Esophagus muscularis mucosa (tissue), 4 donors: ENCODE results near the gene GRIP1. TPM values are rescaled to one million over a fixed set of nuclear protein-coding genes. Genes with fewer than 3 reads are reported as not detected.

Experiments
- DNase-seq: peaks from one replicate; pipeline ENCODE4 v3.0.0-alpha.2; 2017; ENCODE audit errors: extremely low spot score
- H3K27ac ChIP-seq, 4 donors: fragments of 200-600 bp; sonication (generic); replicated peaks in 1 of 4; 1 replicate in 3 of 4; 2 replicates in 1 of 4; pipeline ENCODE4 v1.5.1; 2016 to 2019; ENCODE audit warnings: mild to moderate bottlenecking in 1 of 4
- H3K27me3 ChIP-seq, 4 donors: fragments of 200-600 bp; sonication (generic); one replicate each; pipeline versions ENCODE4 v1.5.1 to v1.6.0; 2016 to 2019
- H3K36me3 ChIP-seq, 4 donors: fragments of 200-600 bp; sonication (generic); one replicate each; pipeline ENCODE4 v1.5.1; 2016 to 2019
- H3K4me1 ChIP-seq, 4 donors: fragments of 200-600 bp; sonication (generic); one replicate each; pipeline ENCODE4 v1.5.1; 2016 to 2019
- H3K4me3 ChIP-seq, 4 donors: fragments of 200-600 bp; sonication (generic); 1 replicate in 2 of 4; 2 replicates in 2 of 4; pipeline ENCODE4 v1.5.1; 2016 to 2019; ENCODE audit warnings: mild to moderate bottlenecking in 4 of 4, moderate library complexity in 1 of 4
- H3K9me3 ChIP-seq, 4 donors: fragments of 200-600 bp; sonication (generic); 1 replicate in 3 of 4; 2 replicates in 1 of 4; pipeline ENCODE4 v1.5.1; 2016 to 2019
- EP300 ChIP-seq: sonication (generic); formaldehyde crosslinking; IDR thresholded peaks from one replicate; pipeline ENCODE4 v1.6.1; 2017; ENCODE audit warnings: antibody characterized with exemption
- POLR2A ChIP-seq: fragments of 450-650 bp; IDR thresholded peaks from one replicate; pipeline ENCODE4 v1.6.1; 2017; ENCODE audit warnings: antibody characterized with exemption, moderate library complexity, mild to moderate bottlenecking, low read depth
- POLR2AphosphoS5 ChIP-seq, 2 donors: sonication (generic); formaldehyde crosslinking; IDR thresholded peaks; one replicate each; pipeline ENCODE4 v1.6.1; 2017; ENCODE audit warnings: antibody characterized with exemption in 2 of 2
- WGBS: methylation state at CpG from one replicate; pipeline ENCODE4 v1.1.5; 2018; 5-methylcytosine and 5-hydroxymethylcytosine counted together
- intact Hi-C: fragments of 100-400 bp; cut with DNase I; formaldehyde crosslinking; loops from one replicate; pipeline ENCODE4 v1.15.1; 2023
- total RNA-seq, 4 donors: library from RNA; depleted of rRNA; stranded (reverse); fragments of >200 nt; gene quantifications; one replicate each; pipeline versions ENCODE4 v1.1.0 to v1.2.1, GENCODE V29; 2016
- TF ChIP-seq, protein P1 (sequence below), 3 experiments: fragments of 200-600 bp in 2 of 3; fragments of 450-650 bp in 1 of 3; sonication (generic) in 2 of 3; IDR thresholded peaks; one replicate each; pipeline ENCODE4 v1.5.1; 2017 to 2019; ENCODE audit warnings: antibody characterized with exemption in 3 of 3, mild to moderate bottlenecking in 2 of 3, moderate library complexity in 1 of 3

Gene GRIP1
- total RNA-seq, 4 donors from 2014 or later, result 12.5 to 15.2 (median 13.6) TPM

- no peaks in the 10 kb centered on the region for H3K9me3 ChIP-seq
- intact Hi-C loops, result no loop called here
- H3K4me3 ChIP-seq, result no peak overlapping the region
- peaks cover 0 to 5% (median 0%) of the 10 kb centered on the region in 4 donors for H3K4me1 ChIP-seq
- H3K27me3 ChIP-seq, result no peaks in the 10 kb centered on the region
- TF ChIP-seq, protein P1, sequence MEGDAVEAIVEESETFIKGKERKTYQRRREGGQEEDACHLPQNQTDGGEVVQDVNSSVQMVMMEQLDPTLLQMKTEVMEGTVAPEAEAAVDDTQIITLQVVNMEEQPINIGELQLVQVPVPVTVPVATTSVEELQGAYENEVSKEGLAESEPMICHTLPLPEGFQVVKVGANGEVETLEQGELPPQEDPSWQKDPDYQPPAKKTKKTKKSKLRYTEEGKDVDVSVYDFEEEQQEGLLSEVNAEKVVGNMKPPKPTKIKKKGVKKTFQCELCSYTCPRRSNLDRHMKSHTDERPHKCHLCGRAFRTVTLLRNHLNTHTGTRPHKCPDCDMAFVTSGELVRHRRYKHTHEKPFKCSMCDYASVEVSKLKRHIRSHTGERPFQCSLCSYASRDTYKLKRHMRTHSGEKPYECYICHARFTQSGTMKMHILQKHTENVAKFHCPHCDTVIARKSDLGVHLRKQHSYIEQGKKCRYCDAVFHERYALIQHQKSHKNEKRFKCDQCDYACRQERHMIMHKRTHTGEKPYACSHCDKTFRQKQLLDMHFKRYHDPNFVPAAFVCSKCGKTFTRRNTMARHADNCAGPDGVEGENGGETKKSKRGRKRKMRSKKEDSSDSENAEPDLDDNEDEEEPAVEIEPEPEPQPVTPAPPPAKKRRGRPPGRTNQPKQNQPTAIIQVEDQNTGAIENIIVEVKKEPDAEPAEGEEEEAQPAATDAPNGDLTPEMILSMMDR (IDR thresholded peaks at IDR 0.05), result no peak
- no peak for TF ChIP-seq EP300
- TF ChIP-seq POLR2A, result no peak
- TF ChIP-seq POLR2AphosphoS5 (IDR thresholded peaks at IDR 0.05), result no peak
- no peak overlapping the region for H3K27ac ChIP-seq
- no peaks in the 10 kb centered on the region for H3K36me3 ChIP-seq
- no peak for DNase-seq
- WGBS, result 70% methylated on average over 3 of the region's 3 CpGs
These were observed 141.0 kb downstream of the GRIP1 start for GRCh38 chr12:66537876-66538275.

DNA sequence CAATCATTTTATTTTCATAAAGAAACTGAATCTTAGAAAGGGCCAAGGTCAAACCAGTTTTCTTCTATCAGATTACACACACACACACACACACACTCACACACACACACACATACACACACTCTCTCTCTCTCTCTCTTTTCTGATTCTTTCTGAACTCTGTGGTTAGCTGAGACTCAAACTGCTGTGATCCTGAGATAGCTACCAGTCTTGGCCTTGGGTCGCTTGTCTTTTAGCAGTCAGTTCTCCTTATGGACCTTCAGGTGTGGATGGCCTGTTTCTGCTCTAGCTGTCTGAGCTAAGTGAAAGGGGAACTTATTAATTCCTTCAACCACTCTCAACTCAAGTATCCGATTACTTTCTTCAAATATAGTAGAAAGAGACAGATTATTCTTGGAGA lies 145.1 kb downstream of the GRIP1 start:
- Histone ChIP-seq H3K9me3 (peaks cover 0 to 3% (median 0%) of the 10 kb centered on the region in 4 donors), H3K4me3 (no peak overlapping the region), H3K27ac (no peak overlapping the region), H3K27me3 (no peaks in the 10 kb centered on the region), H3K36me3 (no peaks in the 10 kb centered on the region), H3K4me1 (peaks cover 0 to 5% (median 0%) of the 10 kb centered on the region in 4 donors)
- intact Hi-C loops, result no loop called here
- TF ChIP-seq, protein P1 (IDR thresholded peaks at IDR 0.05), result no peak
- WGBS, result 92% methylated on average over 2 of the region's 2 CpGs
- DNase-seq, result no peak

- peaks cover 0 to 3% (median 0%) of the 10 kb centered on the region in 4 donors for H3K9me3 ChIP-seq
- no peak overlapping the region for H3K27ac ChIP-seq
These were observed 147.1 kb downstream of the GRIP1 start for GRCh38 chr12:66531766-66532165.

DNA sequence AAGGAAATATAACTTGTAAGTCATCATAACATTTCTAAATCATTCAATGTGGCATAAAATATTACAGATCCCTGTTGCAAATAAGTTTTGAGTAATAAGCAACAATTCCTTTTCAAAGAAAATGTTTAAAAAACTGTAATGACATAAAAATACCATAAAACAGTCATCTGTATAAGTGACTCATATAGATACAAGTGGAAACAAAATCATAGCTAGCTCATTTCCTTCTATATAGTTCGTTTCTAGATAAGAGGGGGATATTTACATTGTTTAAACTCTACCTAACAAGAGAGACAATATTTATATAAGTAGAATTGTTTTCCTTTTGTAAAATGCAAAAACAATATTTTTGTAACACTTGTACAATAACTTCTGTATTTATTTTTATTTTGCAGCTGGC lies 148.9 kb downstream of the GRIP1 start:
- Histone ChIP-seq H3K4me3 (no peak overlapping the region), H3K27ac (no peak overlapping the region), H3K36me3 (no peaks in the 10 kb centered on the region), H3K9me3 (peaks cover 0 to 3% (median 0%) of the 10 kb centered on the region in 4 donors), H3K27me3 (no peaks in the 10 kb centered on the region), H3K4me1 (no peaks in the 10 kb centered on the region)
- no peak for TF ChIP-seq POLR2AphosphoS5 (IDR thresholded peaks at IDR 0.05)
- TF ChIP-seq POLR2A, result no peak
- TF ChIP-seq EP300, result no peak
- TF ChIP-seq, protein P1 (IDR thresholded peaks at IDR 0.05), result no peak
- WGBS, result 76% methylated on average over 1 of the region's 1 CpG
- no peak for DNase-seq
- intact Hi-C loops, result no loop called here

More at GRCh38 chr12:66531766-66532165, 147.1 kb downstream of the GRIP1 start:
- 87% methylated on average over 2 of the region's 2 CpGs for WGBS
- Histone ChIP-seq H3K36me3 (no peaks in the 10 kb centered on the region), H3K4me3 (no peak overlapping the region), H3K27me3 (no peaks in the 10 kb centered on the region), H3K4me1 (no peaks in the 10 kb centered on the region)
- TF ChIP-seq, protein P1 (IDR thresholded peaks at IDR 0.05), result no peak
- TF ChIP-seq POLR2A, result no peak
- TF ChIP-seq EP300, result no peak
- no peak for TF ChIP-seq POLR2AphosphoS5 (IDR thresholded peaks at IDR 0.05)
- no peak for DNase-seq
- intact Hi-C loops, result no loop called here

DNA sequence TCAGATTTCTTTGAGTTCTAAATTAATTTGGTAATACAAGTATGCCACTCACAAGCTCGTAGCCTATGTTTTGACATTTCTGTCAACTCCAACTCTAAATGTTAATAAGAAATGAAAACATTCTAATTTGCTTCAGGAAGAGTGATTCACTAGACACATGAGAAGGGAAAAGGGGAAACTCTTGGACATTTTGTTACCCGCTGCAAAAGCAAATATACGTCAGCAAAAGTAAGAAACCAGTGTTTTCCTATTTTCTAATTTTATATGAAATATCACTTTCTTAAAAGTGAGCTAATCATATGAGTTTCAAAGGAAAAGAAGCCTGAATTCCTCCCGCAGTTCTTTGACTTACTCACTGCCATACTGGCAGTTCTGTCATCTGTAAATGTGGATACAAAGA lies 162.3 kb downstream of the GRIP1 start:
- TF ChIP-seq POLR2A (no peak), POLR2AphosphoS5 (IDR thresholded peaks at IDR 0.05) (no peak), EP300 (no peak)
- TF ChIP-seq, protein P1 (IDR thresholded peaks at IDR 0.05), result no peak
- no peak overlapping the region for H3K4me3 ChIP-seq
- H3K9me3 ChIP-seq, result no peaks in the 10 kb centered on the region
- intact Hi-C loops, result no loop called here
- no peaks in the 10 kb centered on the region for H3K4me1 ChIP-seq
- no peak overlapping the region for H3K27ac ChIP-seq
- no peaks in the 10 kb centered on the region for H3K36me3 ChIP-seq
- DNase-seq, result no peak
- WGBS, result 60% methylated on average over 4 of the region's 4 CpGs
- no peaks in the 10 kb centered on the region for H3K27me3 ChIP-seq
